Measurements from ENCODE around the gene CCR5. TPM values are rescaled to one million over a fixed set of nuclear protein-coding genes. Genes with fewer than 3 reads are reported as not detected.

CCR5 gene
- total RNA-seq, 2 experiments from 2014 or later, result 39.6 to 44.3 TPM

DNA sequence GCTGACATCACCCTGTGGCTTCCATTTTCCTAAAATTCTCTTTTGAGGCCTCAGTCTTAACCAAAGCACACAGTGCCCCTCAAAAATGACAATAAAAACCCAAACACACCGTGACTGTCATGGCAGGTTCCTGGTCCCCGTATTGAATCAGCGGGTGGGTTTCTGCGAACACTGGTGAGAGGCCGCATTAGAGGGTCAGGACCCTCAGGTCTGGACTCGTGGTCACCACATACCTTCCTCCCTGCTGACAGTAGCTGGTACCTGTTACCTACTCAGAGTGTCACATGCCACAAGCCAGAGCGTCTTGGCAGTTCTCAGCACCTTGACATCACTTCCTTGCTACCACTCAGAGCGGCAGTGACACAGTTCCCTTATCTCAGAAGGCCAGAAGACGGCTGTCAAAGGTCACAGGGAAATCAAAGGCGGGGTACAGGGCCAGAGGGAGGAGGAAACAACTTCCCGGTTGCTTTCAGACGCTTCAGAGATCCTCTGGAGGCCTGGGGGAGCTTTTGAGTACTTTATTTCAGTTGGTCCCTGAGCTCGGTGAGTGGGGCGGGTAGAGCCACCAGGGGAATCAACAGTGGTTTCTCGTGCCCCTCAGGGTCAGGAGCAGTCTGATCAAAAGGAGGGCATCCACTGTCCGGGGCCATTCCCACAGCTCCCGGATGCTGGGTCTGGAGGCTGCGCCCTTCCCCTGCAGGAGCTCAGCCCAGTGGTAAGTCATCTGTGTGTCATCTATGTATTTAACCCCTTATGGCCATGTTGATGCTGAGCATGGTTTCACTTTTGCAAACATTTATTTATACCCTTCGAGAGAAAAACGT, 36.3 kb downstream of the CCR5 start, which contains the start of the genes CCR5AS and CCRL2:
Gene CCR5AS, minus strand, starts transcription at position 279 of the 824 bp plus-strand sequence.
Gene CCRL2, plus strand, starts transcription at position 472 of the 824 bp plus-strand sequence. CDS start 821 bp downstream, outside the sequence.
- POLR2A ChIA-PET, result interaction anchor here (0.7 to 4.7 kb wide), 12 partner anchors 9 to 570 kb away, joined by 3 to 30 read pairs (median 4); partner anchors contain the start of gene CCDC12
- H3K36me3 Mint-ChIP-seq, result peaks cover 18% of the 10 kb centered on the region
- peak; percentile 64 for DNase-seq
- peaks cover 35% of the 10 kb centered on the region for H3K4me1 Mint-ChIP-seq
- H3K27ac Mint-ChIP-seq, result peak within 1 kb of the TSS; percentile 94
- ATAC-seq (ENCODE audit: low read depth), result peak; percentile 86
- H3K4me3 Mint-ChIP-seq, result peak within 1 kb of the TSS; percentile 89
- peaks cover 15% of the 10 kb centered on the region for H3K27me3 Mint-ChIP-seq
- H3K9me3 Mint-ChIP-seq, result peaks cover 5% of the 10 kb centered on the region

DNA sequence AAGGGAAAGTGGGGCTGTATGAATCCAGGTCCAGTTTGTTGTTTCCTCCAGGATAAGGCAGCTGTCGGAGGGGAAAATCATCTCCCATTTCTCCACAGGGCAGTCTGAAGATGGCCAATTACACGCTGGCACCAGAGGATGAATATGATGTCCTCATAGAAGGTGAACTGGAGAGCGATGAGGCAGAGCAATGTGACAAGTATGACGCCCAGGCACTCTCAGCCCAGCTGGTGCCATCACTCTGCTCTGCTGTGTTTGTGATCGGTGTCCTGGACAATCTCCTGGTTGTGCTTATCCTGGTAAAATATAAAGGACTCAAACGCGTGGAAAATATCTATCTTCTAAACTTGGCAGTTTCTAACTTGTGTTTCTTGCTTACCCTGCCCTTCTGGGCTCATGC, 37.2 kb downstream of the CCR5 start:
- Mint-ChIP-seq H3K27ac (peak overlapping the region; percentile 94), H3K9me3 (peaks cover 3% of the 10 kb centered on the region)
- POLR2A ChIA-PET, result interaction anchor here (0.6 to 4.7 kb wide), 6 partner anchors 8 to 1692 kb away, joined by 3 to 30 read pairs (median 4); no protein-coding TSS in a partner anchor

DNA sequence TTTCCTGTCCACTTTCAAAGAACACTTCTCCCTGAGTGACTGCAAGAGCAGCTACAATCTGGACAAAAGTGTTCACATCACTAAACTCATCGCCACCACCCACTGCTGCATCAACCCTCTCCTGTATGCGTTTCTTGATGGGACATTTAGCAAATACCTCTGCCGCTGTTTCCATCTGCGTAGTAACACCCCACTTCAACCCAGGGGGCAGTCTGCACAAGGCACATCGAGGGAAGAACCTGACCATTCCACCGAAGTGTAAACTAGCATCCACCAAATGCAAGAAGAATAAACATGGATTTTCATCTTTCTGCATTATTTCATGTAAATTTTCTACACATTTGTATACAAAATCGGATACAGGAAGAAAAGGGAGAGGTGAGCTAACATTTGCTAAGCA, 38.1 kb downstream of the CCR5 start:
- peak overlapping the region; percentile 50 for H3K27ac Mint-ChIP-seq
- peak overlapping the region; percentile 89 for H3K4me3 Mint-ChIP-seq
- peaks cover 18% of the 10 kb centered on the region for H3K36me3 Mint-ChIP-seq
- no peaks in the 10 kb centered on the region for H3K9me3 Mint-ChIP-seq
- ATAC-seq (ENCODE audit: low read depth) (no peak), DNase-seq (no peak)
- peaks cover 35% of the 10 kb centered on the region for H3K4me1 Mint-ChIP-seq
- POLR2A ChIA-PET, result interaction anchor here (1.3 to 4.7 kb wide), 3 partner anchors 15 to 30 kb away, joined by 3 to 30 read pairs (median 6); no protein-coding TSS in a partner anchor
- H3K27me3 Mint-ChIP-seq, result no peaks in the 10 kb centered on the region

More for the DNA sequence above, 37.2 kb downstream of the CCR5 start:
- Mint-ChIP-seq H3K36me3 (peaks cover 18% of the 10 kb centered on the region), H3K4me1 (peaks cover 35% of the 10 kb centered on the region), H3K4me3 (peak overlapping the region; percentile 89), H3K27me3 (peaks cover 6% of the 10 kb centered on the region)
- no peak for DNase-seq
- no peak for ATAC-seq (ENCODE audit: low read depth)

DNA sequence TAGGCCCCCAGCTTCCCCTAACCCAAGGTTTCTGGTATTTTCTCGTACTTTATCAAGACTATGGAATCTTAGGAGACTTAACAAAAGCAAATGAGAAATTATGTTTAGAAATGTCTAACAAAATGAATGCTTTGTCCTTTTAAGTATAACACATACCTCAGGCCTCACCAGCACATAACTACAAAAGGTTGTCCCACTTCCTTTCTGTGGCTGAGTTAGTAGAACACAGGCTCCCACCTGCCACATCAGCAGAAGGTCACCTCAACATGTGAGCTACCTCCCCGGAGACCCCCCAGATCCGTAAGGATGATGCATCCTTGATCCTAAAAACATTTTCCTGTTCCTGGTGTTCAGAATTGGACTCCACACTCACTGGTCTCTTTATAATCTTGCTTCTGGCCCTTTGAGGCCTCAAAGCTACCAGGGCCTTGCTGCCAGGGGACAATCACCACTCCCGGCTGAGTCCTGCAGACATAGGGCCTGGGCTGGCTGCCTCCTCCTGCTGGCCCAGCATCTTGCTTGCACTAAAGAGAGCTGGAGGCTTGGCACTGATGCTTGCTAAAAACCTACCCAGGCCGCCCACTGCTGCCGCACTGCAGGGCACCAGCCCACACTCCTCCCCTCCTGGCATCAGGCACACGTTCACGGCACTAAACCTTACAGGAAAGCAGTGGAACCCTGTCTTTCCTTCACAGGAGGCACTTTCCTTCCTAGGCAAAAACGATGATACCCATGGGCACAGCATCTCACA, 39.2 kb downstream of the CCR5 start:
- Mint-ChIP-seq H3K27ac (peak overlapping the region; percentile 85), H3K9me3 (no peaks in the 10 kb centered on the region), H3K4me1 (peaks cover 35% of the 10 kb centered on the region), H3K27me3 (no peaks in the 10 kb centered on the region), H3K4me3 (peak overlapping the region; percentile 71), H3K36me3 (peaks cover 18% of the 10 kb centered on the region)
- no peak for DNase-seq
- POLR2A ChIA-PET, result interaction anchor here (1.3 to 4.7 kb wide), 2 partner anchors 14 to 26 kb away, joined by 3 to 30 read pairs; no protein-coding TSS in a partner anchor
- peak; percentile 34 for ATAC-seq (ENCODE audit: low read depth)

DNA sequence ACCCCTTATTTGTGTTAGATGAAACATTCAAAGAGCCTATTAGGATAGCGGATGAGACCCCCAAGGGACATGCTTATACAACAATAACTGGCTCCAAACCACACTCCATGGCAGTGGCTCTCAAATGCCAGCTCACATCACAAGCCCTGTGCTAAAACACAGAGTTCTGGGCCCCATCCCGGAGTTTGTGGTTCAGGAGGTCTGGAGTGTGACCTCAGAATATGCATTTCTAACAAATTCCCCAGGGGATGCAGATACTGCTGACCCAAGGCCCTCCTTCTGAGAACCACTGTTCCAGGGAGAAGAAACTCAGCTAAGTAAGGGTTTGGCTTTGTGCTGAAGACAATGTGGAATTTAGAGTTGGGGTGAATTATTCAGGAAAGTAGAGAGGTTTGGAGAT, 39.9 kb downstream of the CCR5 start:
- Mint-ChIP-seq H3K4me3 (no peak overlapping the region), H3K27ac (peak overlapping the region; percentile 40), H3K27me3 (no peaks in the 10 kb centered on the region), H3K36me3 (peaks cover 18% of the 10 kb centered on the region), H3K4me1 (peaks cover 35% of the 10 kb centered on the region), H3K9me3 (no peaks in the 10 kb centered on the region)
- ATAC-seq (ENCODE audit: low read depth) (no peak), DNase-seq (no peak)
- POLR2A ChIA-PET, result interaction anchor here (4.7 kb wide), 1 partner anchor 26 kb away, joined by 30 read pairs; no protein-coding TSS in a partner anchor

DNA sequence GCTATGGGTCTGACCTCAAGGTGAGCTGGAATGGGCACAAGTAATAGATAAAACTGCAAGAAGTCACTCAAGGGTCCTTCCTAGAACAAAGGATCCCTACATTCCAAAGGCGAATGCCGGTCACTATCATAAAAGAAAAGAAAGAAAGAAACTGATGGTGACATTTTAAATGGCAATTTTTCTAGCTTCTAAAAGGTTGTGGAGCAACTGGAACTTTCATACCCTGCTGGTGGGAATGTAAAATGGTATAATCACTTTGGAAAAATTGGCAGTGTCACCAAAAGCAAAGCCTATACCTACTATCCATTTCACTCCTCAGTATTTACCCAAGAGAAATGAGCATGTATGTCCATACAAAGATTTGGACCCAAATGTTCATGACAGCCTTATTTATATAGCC, 40.5 kb downstream of the CCR5 start:
- no peak for ATAC-seq (ENCODE audit: low read depth)
- DNase-seq, result no peak
- Mint-ChIP-seq H3K4me3 (no peak overlapping the region), H3K4me1 (peaks cover 41% of the 10 kb centered on the region), H3K36me3 (peaks cover 18% of the 10 kb centered on the region), H3K27ac (no peak overlapping the region), H3K27me3 (no peaks in the 10 kb centered on the region), H3K9me3 (no peaks in the 10 kb centered on the region)
- POLR2A ChIA-PET, result no interaction called here

DNA sequence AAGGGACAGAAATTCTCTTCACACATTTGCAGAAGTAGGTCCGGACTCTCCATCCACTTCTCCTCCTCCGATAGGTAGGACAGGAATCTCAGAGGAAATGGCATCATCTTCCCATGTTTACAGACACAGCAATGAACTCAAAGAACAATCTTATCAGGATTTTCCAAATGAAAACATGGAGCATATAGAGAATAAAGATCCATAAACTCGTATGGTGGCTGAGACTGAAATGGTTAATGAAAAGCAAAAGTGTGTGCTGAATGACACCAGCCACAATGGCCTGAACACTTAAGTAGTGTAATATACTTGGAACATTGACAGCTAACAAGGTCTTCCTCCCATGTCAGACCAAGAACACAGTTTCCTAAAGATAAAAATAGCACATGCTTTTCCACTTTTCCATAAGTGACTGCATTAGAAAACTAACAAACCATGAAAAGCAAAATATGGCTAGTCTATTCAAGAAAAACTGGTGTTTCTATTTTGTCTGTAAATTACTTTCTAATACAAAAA, 42.1 kb downstream of the CCR5 start:
- Mint-ChIP-seq H3K4me1 (peaks cover 39% of the 10 kb centered on the region), H3K27me3 (no peaks in the 10 kb centered on the region), H3K27ac (no peak overlapping the region), H3K36me3 (peaks cover 17% of the 10 kb centered on the region), H3K4me3 (no peak overlapping the region), H3K9me3 (no peaks in the 10 kb centered on the region)
- DNase-seq (no peak), ATAC-seq (ENCODE audit: low read depth) (no peak)
- POLR2A ChIA-PET, result interaction anchor here (1.3 kb wide), 1 partner anchor 28 kb away, joined by 4 read pairs; no protein-coding TSS in a partner anchor

DNA sequence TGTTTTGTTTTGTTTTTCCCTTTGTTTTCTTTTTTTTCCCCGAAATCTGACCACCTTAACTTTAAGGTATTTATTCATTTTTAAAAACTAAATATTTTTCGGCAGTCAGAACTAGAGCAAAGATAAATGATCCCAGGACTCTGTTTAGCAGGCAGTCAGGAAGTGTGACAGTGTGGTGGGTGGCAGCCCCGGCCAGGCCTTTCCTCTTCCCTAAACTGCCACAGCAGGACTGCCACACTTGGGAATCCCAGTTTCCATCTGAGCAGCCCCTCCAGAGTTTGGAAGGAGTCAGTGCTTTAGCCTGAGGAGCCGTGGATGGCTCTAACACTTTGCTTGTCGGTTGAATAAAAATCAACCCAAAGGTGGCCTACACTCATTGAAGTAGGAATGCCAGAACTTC, 43.2 kb downstream of the CCR5 start:
- no peaks in the 10 kb centered on the region for H3K9me3 Mint-ChIP-seq
- H3K27ac Mint-ChIP-seq, result no peak overlapping the region
- peaks cover 7% of the 10 kb centered on the region for H3K36me3 Mint-ChIP-seq
- H3K4me3 Mint-ChIP-seq, result no peak overlapping the region
- no peak for DNase-seq
- no peak for ATAC-seq (ENCODE audit: low read depth)
- peaks cover 28% of the 10 kb centered on the region for H3K4me1 Mint-ChIP-seq
- no peaks in the 10 kb centered on the region for H3K27me3 Mint-ChIP-seq
- POLR2A ChIA-PET, result no interaction called here

DNA sequence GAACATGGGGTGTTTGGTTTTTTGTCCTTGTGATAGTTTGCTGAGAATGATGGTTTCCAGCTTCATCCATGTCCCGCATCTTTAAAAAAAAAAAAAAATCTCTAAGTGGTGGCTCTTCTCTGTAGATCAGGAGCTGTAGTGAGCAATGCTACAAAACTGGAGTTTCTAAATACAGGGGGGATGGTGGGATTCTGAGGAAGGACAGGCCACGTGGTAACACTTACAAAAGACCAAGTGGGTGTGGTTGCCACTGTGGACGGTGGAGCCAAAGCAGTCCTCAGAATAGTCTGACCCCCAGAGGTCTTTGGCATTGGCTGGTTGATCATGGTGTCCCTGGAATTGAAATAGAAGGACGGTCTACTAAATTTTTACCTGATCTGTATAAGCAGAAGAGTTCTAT, 44.0 kb downstream of the CCR5 start:
- peaks cover 22% of the 10 kb centered on the region for H3K4me1 Mint-ChIP-seq
- ATAC-seq (ENCODE audit: low read depth), result no peak
- H3K27me3 Mint-ChIP-seq, result no peaks in the 10 kb centered on the region
- no peak overlapping the region for H3K27ac Mint-ChIP-seq
- H3K36me3 Mint-ChIP-seq, result peaks cover 3% of the 10 kb centered on the region
- H3K4me3 Mint-ChIP-seq, result no peak overlapping the region
- POLR2A ChIA-PET, result interaction anchor here (1.2 kb wide), 1 partner anchor 15 kb away, joined by 4 read pairs; no protein-coding TSS in a partner anchor
- no peak for DNase-seq
- H3K9me3 Mint-ChIP-seq, result no peaks in the 10 kb centered on the region

DNA sequence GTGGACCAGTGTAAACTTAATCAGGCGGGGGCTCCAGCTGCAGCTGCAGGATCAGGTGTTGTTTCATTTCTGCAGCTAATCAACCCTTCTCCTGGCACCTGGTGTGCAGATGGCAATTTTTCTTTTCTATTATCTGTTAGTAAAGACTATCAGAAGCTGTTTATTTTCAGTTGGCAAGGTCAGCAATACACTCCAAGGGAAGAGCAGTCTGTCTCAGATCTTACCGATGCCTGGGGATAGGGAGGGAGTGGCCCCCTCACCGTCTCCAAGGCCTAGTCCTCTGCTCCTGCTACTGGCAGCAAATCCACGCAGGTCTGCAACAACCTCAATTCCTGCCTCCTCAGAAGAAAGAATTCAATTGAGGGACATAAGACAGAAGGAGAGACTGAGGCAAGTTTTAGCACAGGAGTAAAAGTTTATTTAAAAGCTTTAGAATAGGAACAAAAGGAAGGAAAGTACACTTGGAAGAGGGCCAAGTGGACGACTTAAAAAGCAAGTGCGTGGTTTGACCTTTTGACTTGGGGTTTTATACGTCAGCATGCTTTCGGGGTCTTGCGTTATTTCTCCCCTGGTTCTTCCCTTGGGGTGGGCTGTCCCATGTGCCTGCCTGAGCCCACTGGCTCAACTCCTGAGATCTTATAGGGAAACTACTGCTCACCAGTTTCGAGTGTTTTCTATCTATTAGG, 45.5 kb downstream of the CCR5 start:
- DNase-seq (no peak), ATAC-seq (ENCODE audit: low read depth) (peak; percentile 41)
- H3K27me3 Mint-ChIP-seq, result no peaks in the 10 kb centered on the region
- peak overlapping the region; percentile 22 for H3K4me3 Mint-ChIP-seq
- POLR2A ChIA-PET, result interaction anchor here (1.4 kb wide), 1 partner anchor 9 kb away, joined by 6 read pairs; the partner anchor contains the start of genes CCR5AS and CCRL2
- no peaks in the 10 kb centered on the region for H3K9me3 Mint-ChIP-seq
- H3K4me1 Mint-ChIP-seq, result peaks cover 15% of the 10 kb centered on the region
- H3K27ac Mint-ChIP-seq, result peak overlapping the region; percentile 49
- H3K36me3 Mint-ChIP-seq, result no peaks in the 10 kb centered on the region

DNA sequence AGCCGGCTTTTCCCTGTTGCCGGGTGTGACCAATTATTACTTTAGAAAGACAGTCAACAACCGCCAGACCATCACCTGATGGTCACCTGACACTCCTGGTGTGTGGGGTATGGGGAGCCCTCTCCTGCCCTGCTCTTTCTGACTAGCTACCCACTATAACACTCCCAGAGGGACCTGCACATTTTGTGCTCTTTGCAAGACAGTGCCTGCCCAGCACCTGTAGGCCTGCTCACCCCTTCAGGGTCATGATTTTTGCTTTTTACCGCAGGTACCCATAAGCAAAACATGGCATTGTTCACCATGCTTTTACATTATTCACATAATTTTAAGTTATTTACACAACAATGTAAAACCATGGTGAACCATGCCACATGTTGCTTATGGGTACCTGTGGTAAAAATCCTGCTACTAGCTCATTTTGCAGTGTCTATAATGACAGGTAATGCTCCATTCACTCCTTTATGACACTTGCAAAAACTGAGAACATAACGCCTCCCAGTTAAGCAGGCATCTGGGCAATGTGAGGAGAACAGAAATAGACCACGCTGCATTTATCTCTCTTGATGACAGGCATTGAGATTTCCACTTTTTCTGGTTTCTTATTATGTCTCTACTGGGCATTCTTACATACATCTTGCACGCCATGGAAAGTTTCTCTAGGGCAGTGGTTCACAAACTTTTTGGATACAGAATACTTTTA, 46.2 kb downstream of the CCR5 start:
- ATAC-seq (ENCODE audit: low read depth), result peak; percentile 6
- H3K27ac Mint-ChIP-seq, result peak overlapping the region; percentile 49
- H3K4me3 Mint-ChIP-seq, result no peak overlapping the region
- no peaks in the 10 kb centered on the region for H3K36me3 Mint-ChIP-seq
- POLR2A ChIA-PET, result interaction anchor here (1.4 kb wide), 1 partner anchor 10 kb away, joined by 6 read pairs; the partner anchor contains the start of genes CCR5AS and CCRL2
- DNase-seq, result no peak
- H3K4me1 Mint-ChIP-seq, result peaks cover 15% of the 10 kb centered on the region
- no peaks in the 10 kb centered on the region for H3K27me3 Mint-ChIP-seq
- H3K9me3 Mint-ChIP-seq, result no peaks in the 10 kb centered on the region
